Measurements from ENCODE around the gene TNIK.
"Not testable (repeated sequence)": the region's sequence is repeated elsewhere in the genome, so short reads cannot be mapped to it uniquely, and the experiment has no call there.

TNIK gene

GRCh38 chr3:171431550-171431949 lies 28.7 kb downstream of the TNIK start:
- TF ChIP-seq CTCF (conservative IDR thresholded peaks at IDR 0.05; ENCODE audit: low read depth, low read length), result no peak
- DNase-seq (ENCODE audit: low read depth), result no peak
- no peak overlapping the region for H3K4me3 ChIP-seq (ENCODE audit: low read depth, low read length)

- TF ChIP-seq CTCF (conservative IDR thresholded peaks at IDR 0.05; ENCODE audit: low read depth, low read length), result no peak
Measured at GRCh38 chr3:171430530-171430929, 29.7 kb downstream of the TNIK start.

GRCh38 chr3:171429635-171430034 lies 30.6 kb downstream of the TNIK start:
- DNase-seq (ENCODE audit: low read depth), result no peak
- H3K4me3 ChIP-seq (ENCODE audit: low read depth, low read length), result no peak overlapping the region
- no peak for TF ChIP-seq CTCF (conservative IDR thresholded peaks at IDR 0.05; ENCODE audit: low read depth, low read length)

More at GRCh38 chr3:171430530-171430929, 29.7 kb downstream of the TNIK start:
- DNase-seq (ENCODE audit: low read depth), result no peak
- no peak overlapping the region for H3K4me3 ChIP-seq (ENCODE audit: low read depth, low read length)

- no peak overlapping the region for H3K4me3 ChIP-seq (ENCODE audit: low read depth, low read length)
- TF ChIP-seq CTCF (conservative IDR thresholded peaks at IDR 0.05; ENCODE audit: low read depth, low read length), result no peak
- no peak for DNase-seq (ENCODE audit: low read depth)
Measured at GRCh38 chr3:171428892-171429291, 31.3 kb downstream of the TNIK start.

- no peak for TF ChIP-seq CTCF (conservative IDR thresholded peaks at IDR 0.05; ENCODE audit: low read depth, low read length)
- no peak for DNase-seq (ENCODE audit: low read depth)
- H3K4me3 ChIP-seq (ENCODE audit: low read depth, low read length), result no peak overlapping the region
Measured at GRCh38 chr3:171428321-171428787, 31.9 kb downstream of the TNIK start.

GRCh38 chr3:171427771-171428320 lies 32.4 kb downstream of the TNIK start:
- no peak for TF ChIP-seq CTCF (conservative IDR thresholded peaks at IDR 0.05; ENCODE audit: low read depth, low read length)
- H3K4me3 ChIP-seq (ENCODE audit: low read depth, low read length), result no peak overlapping the region
- DNase-seq (ENCODE audit: low read depth), result no peak

- not testable (repeated sequence) for H3K4me3 ChIP-seq (ENCODE audit: low read depth, low read length); DNase-seq (ENCODE audit: low read depth)
Measured at GRCh38 chr3:171424063-171424462, 36.1 kb downstream of the TNIK start.

GRCh38 chr3:171422855-171423254 lies 37.4 kb downstream of the TNIK start:
- H3K4me3 ChIP-seq (ENCODE audit: low read depth, low read length); DNase-seq (ENCODE audit: low read depth): not testable (repeated sequence)

All from choroid plexus epithelial cell (primary cell).